Small intestine (tissue), 7 donors: ENCODE data around the gene SMCO4. TPM values are rescaled to one million over a fixed set of nuclear protein-coding genes. Genes with fewer than 3 reads are reported as not detected.
"Not testable (repeated sequence)": the region's sequence is repeated elsewhere in the genome, so short reads cannot be mapped to it uniquely, and the experiment has no call there.

Experiments used
- DNase-seq, 2 donors: peaks; one replicate each; pipeline versions ENCODE4 v3.0.0 to v3.0.0-alpha.2; 2013
- FAIRE-seq: peaks from 2 replicates; lab custom pipeline; 2012; peaks lifted over from hg19 to GRCh38; lab: Jason Lieb, UNC
- H3K27ac ChIP-seq, 3 donors: one replicate each; pipeline ENCODE4 v1.5.1; 2013; ENCODE audit warnings: low read length in 2 of 3, mild to moderate bottlenecking in 2 of 3, control low read depth in 1 of 3, inconsistent platforms in 1 of 3, low read depth in 1 of 3, moderate library complexity in 1 of 3
- H3K27me3 ChIP-seq, 3 donors: one replicate each; pipeline ENCODE4 v1.6.1; 2013; ENCODE audit warnings: low read length in 3 of 3, inconsistent platforms in 1 of 3; ENCODE audit not compliant: control insufficient read depth in 3 of 3, insufficient read depth in 3 of 3
- H3K36me3 ChIP-seq, 3 donors: one replicate each; pipeline ENCODE4 v1.6.1; 2013; ENCODE audit warnings: low read length in 3 of 3, inconsistent platforms in 1 of 3, low read depth in 1 of 3, mild to moderate bottlenecking in 1 of 3, moderate library complexity in 1 of 3; ENCODE audit not compliant: control insufficient read depth in 3 of 3, insufficient read depth in 2 of 3
- H3K4me1 ChIP-seq, 3 donors: one replicate each; pipeline ENCODE4 v1.6.1; 2013; ENCODE audit warnings: low read length in 2 of 3, inconsistent platforms in 1 of 3, low read depth in 1 of 3, mild to moderate bottlenecking in 1 of 3, moderate library complexity in 1 of 3; ENCODE audit not compliant: control insufficient read depth in 3 of 3, insufficient read depth in 2 of 3
- H3K4me3 ChIP-seq, 3 donors: one replicate each; pipeline ENCODE4 v1.5.1; 2013; ENCODE audit warnings: low read length in 3 of 3, control low read depth in 1 of 3, inconsistent platforms in 1 of 3, low read depth in 1 of 3, mild to moderate bottlenecking in 1 of 3, moderate library complexity in 1 of 3
- H3K9me3 ChIP-seq, 2 donors: one replicate each; pipeline ENCODE4 v1.6.1; 2013; ENCODE audit warnings: low read depth in 1 of 2, low read length in 1 of 2; ENCODE audit not compliant: control insufficient read depth in 2 of 2, insufficient read depth in 1 of 2
- WGBS, 3 donors: extraction: QIAGEN DNeasy Blood & Tissue Kit; methylation state at CpG; one replicate each; pipeline ENCODE4 v1.1.7; 2013; 5-methylcytosine and 5-hydroxymethylcytosine counted together
- polyA plus RNA-seq, 4 donors: library from polyadenylated mRNA; stranded (reverse) in 3 of 4; unstranded in 1 of 4; fragments of 200-250 nt in 3 of 4; fragments of 120-200 nt in 1 of 4; gene quantifications; one replicate each; pipeline versions ENCODE4 v1.2.1 to v1.2.3, GENCODE V29; 2013
- donor health status: healthy with polysubstance abuse.
- donor health status: control.
- donor health status: control.
- donor health status: Bipolar disorder and iron deficiency.
- donor health status: healthy.

SMCO4 gene
- polyA plus RNA-seq, 4 donors: 51.0 to 207 (median 95.7) TPM

GRCh38 chr11:93468290-93468689 is 74.9 kb downstream of the SMCO4 start:
- H3K27ac ChIP-seq: no peak overlapping the region
- no peak overlapping the region for H3K4me3 ChIP-seq
- no peaks in the 10 kb centered on the region for H3K9me3 ChIP-seq
- no peaks in the 10 kb centered on the region for H3K27me3 ChIP-seq
- FAIRE-seq (no peak), DNase-seq (no peak)
- no peaks in the 10 kb centered on the region for H3K4me1 ChIP-seq
- H3K36me3 ChIP-seq: no peaks in the 10 kb centered on the region
- WGBS, 3 donors: 63 to 73% (median 69%) methylated on average over 5 of the region's 5 CpGs

GRCh38 chr11:93467054-93467453 is 76.1 kb downstream of the SMCO4 start:
- no peak overlapping the region for H3K4me3 ChIP-seq
- H3K27ac ChIP-seq: no peak overlapping the region
- H3K9me3 ChIP-seq: no peaks in the 10 kb centered on the region
- DNase-seq (no peak), FAIRE-seq (no peak)
- 87 to 95% (median 89%) methylated on average over 4 of the region's 4 CpGs for WGBS, 3 donors
- H3K27me3 ChIP-seq: no peaks in the 10 kb centered on the region
- H3K4me1 ChIP-seq: no peaks in the 10 kb centered on the region
- H3K36me3 ChIP-seq: no peaks in the 10 kb centered on the region

DNA sequence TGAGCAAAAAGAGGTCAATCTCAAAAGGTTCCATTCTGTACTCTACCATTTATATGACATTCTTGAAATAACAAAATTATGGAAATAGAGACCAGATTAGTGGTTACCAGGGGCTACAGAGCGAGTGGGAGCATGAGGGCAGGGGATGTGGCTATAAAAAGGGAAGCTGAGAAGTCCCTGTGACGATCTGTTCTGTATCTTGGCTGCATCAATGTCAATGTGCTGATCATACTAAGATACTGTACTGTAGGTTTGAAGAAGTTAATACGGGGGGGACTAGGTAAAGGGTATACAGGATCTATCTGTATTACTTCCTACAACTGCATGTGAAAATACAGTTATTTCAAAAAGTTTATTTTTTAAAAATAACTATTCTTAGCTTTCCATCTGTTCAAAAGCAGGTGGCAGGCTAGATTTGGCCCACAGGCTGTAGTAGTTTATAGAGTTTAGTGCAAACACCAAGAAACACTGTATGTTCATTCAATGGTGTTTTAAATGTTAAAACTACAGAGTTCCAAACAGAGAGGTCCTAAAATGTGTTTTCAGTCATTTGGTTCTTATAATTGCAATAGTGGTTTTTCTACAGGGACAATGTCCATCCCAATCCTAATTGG is 78.2 kb downstream of the SMCO4 start:
- FAIRE-seq: no peak
- no peaks in the 10 kb centered on the region for H3K9me3 ChIP-seq
- H3K4me3 ChIP-seq: no peak overlapping the region
- no peak for DNase-seq
- no peaks in the 10 kb centered on the region for H3K4me1 ChIP-seq
- no peak overlapping the region for H3K27ac ChIP-seq
- no peaks in the 10 kb centered on the region for H3K27me3 ChIP-seq
- WGBS, 3 donors: 57 to 72% (median 71%) methylated on average over 3 of the region's 3 CpGs
- H3K36me3 ChIP-seq: no peaks in the 10 kb centered on the region

DNA sequence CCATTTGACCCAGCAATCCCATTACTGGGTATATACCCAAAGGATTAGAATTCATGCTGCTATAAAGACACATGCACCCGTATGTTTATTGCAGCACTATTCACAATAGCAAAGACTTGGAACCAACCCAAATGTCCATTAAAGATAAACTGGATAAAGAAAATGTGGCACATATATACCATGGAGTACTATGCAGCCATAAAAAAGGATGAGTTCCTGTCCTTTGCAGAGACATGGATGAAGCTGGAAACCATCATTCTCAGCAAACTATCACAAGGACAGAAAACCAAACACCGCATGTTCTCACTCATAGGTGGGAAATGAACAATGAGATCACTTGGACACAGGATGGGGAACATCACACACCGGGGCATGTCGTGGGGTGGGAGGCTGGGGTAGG is 79.5 kb downstream of the SMCO4 start:
- DNase-seq, H3K4me3 ChIP-seq, H3K27me3 ChIP-seq, H3K36me3 ChIP-seq, H3K27ac ChIP-seq, H3K4me1 ChIP-seq, H3K9me3 ChIP-seq, FAIRE-seq: not testable (repeated sequence)
- WGBS, 3 donors: 88 to 91% (median 91%) methylated on average over 4 of the region's 4 CpGs

- no peak for FAIRE-seq
- H3K4me3 ChIP-seq: no peak overlapping the region
- 87 to 95% (median 92%) methylated on average over 9 of the region's 9 CpGs for WGBS, 3 donors
- no peaks in the 10 kb centered on the region for H3K9me3 ChIP-seq
- DNase-seq: no peak
- H3K4me1 ChIP-seq: no peaks in the 10 kb centered on the region
- H3K27ac ChIP-seq: no peak overlapping the region
- H3K36me3 ChIP-seq: no peaks in the 10 kb centered on the region
- no peaks in the 10 kb centered on the region for H3K27me3 ChIP-seq
Measured at GRCh38 chr11:93458286-93458685, 84.9 kb downstream of the SMCO4 start.

- Histone ChIP-seq H3K36me3 (no peaks in the 10 kb centered on the region), H3K9me3 (no peaks in the 10 kb centered on the region), H3K27ac (no peak overlapping the region), H3K27me3 (no peaks in the 10 kb centered on the region), H3K4me3 (no peak overlapping the region), H3K4me1 (no peaks in the 10 kb centered on the region)
- FAIRE-seq: no peak
- 64 to 72% (median 71%) methylated on average over 8 of the region's 8 CpGs for WGBS, 3 donors
- peak in 1 of 2 donors; percentile 48 for DNase-seq
Measured at GRCh38 chr11:93444617-93445073, 98.5 kb downstream of the SMCO4 start.

GRCh38 chr11:93443232-93443631 is 100.0 kb downstream of the SMCO4 start:
- not testable (repeated sequence) for H3K4me3 ChIP-seq, H3K4me1 ChIP-seq, H3K27me3 ChIP-seq, FAIRE-seq, H3K36me3 ChIP-seq, H3K9me3 ChIP-seq, H3K27ac ChIP-seq, DNase-seq
- WGBS, 3 donors: 74 to 90% (median 89%) methylated on average over 2 of the region's 2 CpGs

- H3K9me3 ChIP-seq: no peaks in the 10 kb centered on the region
- H3K4me1 ChIP-seq: no peaks in the 10 kb centered on the region
- DNase-seq: no peak
- H3K4me3 ChIP-seq: no peak overlapping the region
- H3K36me3 ChIP-seq: no peaks in the 10 kb centered on the region
- 68 to 80% (median 69%) methylated on average over 3 of the region's 3 CpGs for WGBS, 3 donors
- H3K27ac ChIP-seq: no peak overlapping the region
- H3K27me3 ChIP-seq: no peaks in the 10 kb centered on the region
- FAIRE-seq: no peak
Measured at GRCh38 chr11:93432247-93432646, 110.9 kb downstream of the SMCO4 start.
